HEK293 (cell line): ENCODE results near the gene STARD8.

ENCODE experiments used
- AEBP2 ChIP-seq: fragments of 450-650 bp; formaldehyde crosslinking; IDR thresholded peaks from 2 replicates; pipeline ENCODE4 v1.5.1; 2016; ENCODE audit warnings: missing biosample characterization, missing genetic modification characterization, borderline replicate concordance
- ATF2 ChIP-seq: fragments of 450-650 bp; formaldehyde crosslinking; IDR thresholded peaks from 2 replicates; pipeline ENCODE4 v1.5.1; 2016; ENCODE audit warnings: missing biosample characterization, missing genetic modification characterization, low read depth
- BCL11A ChIP-seq: fragments of 450-650 bp; formaldehyde crosslinking; IDR thresholded peaks from 2 replicates; pipeline ENCODE4 v1.5.1; 2016; ENCODE audit warnings: low read depth, missing biosample characterization, missing genetic modification characterization
- ELK4 ChIP-seq: IDR thresholded peaks from 2 replicates; pipeline ENCODE4 v1.6.1; 2011; ENCODE audit warnings: mild to moderate bottlenecking, low read depth, low read length, borderline replicate concordance
- MYNN ChIP-seq: fragments of 450-650 bp; formaldehyde crosslinking; IDR thresholded peaks from 2 replicates; pipeline ENCODE4 v1.5.1; 2016; ENCODE audit warnings: missing biosample characterization, missing genetic modification characterization, borderline replicate concordance
- REPIN1 ChIP-seq: fragments of 450-650 bp; formaldehyde crosslinking; IDR thresholded peaks from 2 replicates; pipeline ENCODE4 v1.5.1; 2017; ENCODE audit warnings: missing biosample characterization, missing genetic modification characterization, low read depth
- SETDB1 ChIP-seq: IDR thresholded peaks from one replicate; pipeline ENCODE4 v1.6.1; 2017; ENCODE audit warnings: mild to moderate bottlenecking, low read length, moderate library complexity, mixed read lengths; ENCODE audit not compliant: insufficient read length
- SP2 ChIP-seq: fragments of 450-650 bp; formaldehyde crosslinking; IDR thresholded peaks from 2 replicates; pipeline ENCODE4 v1.5.1; 2016; ENCODE audit warnings: missing biosample characterization, missing genetic modification characterization
- ZBTB17 ChIP-seq: fragments of 450-650 bp; formaldehyde crosslinking; IDR thresholded peaks from 2 replicates; pipeline ENCODE4 v1.5.1; 2016; ENCODE audit warnings: missing biosample characterization, missing genetic modification characterization
- ZBTB20 ChIP-seq: fragments of 450-650 bp; formaldehyde crosslinking; IDR thresholded peaks from 2 replicates; pipeline ENCODE4 v1.5.1; 2016; ENCODE audit warnings: missing biosample characterization, missing genetic modification characterization
- ZBTB8A ChIP-seq: fragments of 450-650 bp; formaldehyde crosslinking; IDR thresholded peaks from 2 replicates; pipeline ENCODE4 v1.5.1; 2016; ENCODE audit warnings: missing biosample characterization, missing genetic modification characterization
- ZNF138 ChIP-seq: fragments of 450-650 bp; formaldehyde crosslinking; IDR thresholded peaks from 2 replicates; pipeline ENCODE4 v1.5.1; 2016; ENCODE audit warnings: missing biosample characterization, missing genetic modification characterization, borderline replicate concordance
- ZNF148 ChIP-seq: fragments of 450-650 bp; formaldehyde crosslinking; IDR thresholded peaks from 2 replicates; pipeline ENCODE4 v1.5.0; 2017; ENCODE audit warnings: missing biosample characterization, missing genetic modification characterization, borderline replicate concordance
- ZNF155 ChIP-seq: fragments of 450-650 bp; formaldehyde crosslinking; IDR thresholded peaks from 2 replicates; pipeline ENCODE4 v1.5.1; 2016; ENCODE audit warnings: missing biosample characterization, missing genetic modification characterization
- ZNF169 ChIP-seq: fragments of 450-650 bp; formaldehyde crosslinking; IDR thresholded peaks from 2 replicates; pipeline ENCODE4 v1.5.1; 2016; ENCODE audit warnings: missing biosample characterization, missing genetic modification characterization
- ZNF174 ChIP-seq: fragments of 450-650 bp; formaldehyde crosslinking; IDR thresholded peaks from 2 replicates; pipeline ENCODE4 v1.5.0; 2017; ENCODE audit warnings: missing biosample characterization, mild to moderate bottlenecking, missing genetic modification characterization
- ZNF335 ChIP-seq: fragments of 450-650 bp; formaldehyde crosslinking; conservative IDR thresholded peaks from 2 replicates; pipeline ENCODE4 v1.5.1; 2016; ENCODE audit warnings: missing biosample characterization, missing genetic modification characterization
- ZNF341 ChIP-seq: fragments of 450-650 bp; formaldehyde crosslinking; IDR thresholded peaks from 2 replicates; pipeline ENCODE4; 2016; ENCODE audit warnings: low read depth, missing biosample characterization, missing genetic modification characterization
- ZNF449 ChIP-seq: fragments of 450-650 bp; formaldehyde crosslinking; IDR thresholded peaks from 2 replicates; pipeline ENCODE4 v1.5.1; 2017; ENCODE audit warnings: missing biosample characterization, mild to moderate bottlenecking, missing genetic modification characterization, moderate library complexity
- ZNF48 ChIP-seq: fragments of 450-650 bp; formaldehyde crosslinking; IDR thresholded peaks from 2 replicates; pipeline ENCODE4 v1.5.1; 2016; ENCODE audit warnings: missing biosample characterization, missing genetic modification characterization
- ZNF510 ChIP-seq: fragments of 450-650 bp; formaldehyde crosslinking; IDR thresholded peaks from 2 replicates; pipeline ENCODE4 v1.5.1; 2018; ENCODE audit warnings: mild to moderate bottlenecking, missing genetic modification characterization, missing biosample characterization; ENCODE audit not compliant: insufficient replicate concordance
- ZNF561 ChIP-seq: fragments of 450-650 bp; IDR thresholded peaks from 2 replicates; pipeline ENCODE4 v1.5.1; 2018; ENCODE audit warnings: missing biosample characterization, missing genetic modification characterization, borderline replicate concordance
- ZNF629 ChIP-seq: fragments of 450-650 bp; formaldehyde crosslinking; IDR thresholded peaks from 2 replicates; pipeline ENCODE4 v1.5.1; 2017; ENCODE audit warnings: missing biosample characterization, missing genetic modification characterization
- ZNF660 ChIP-seq: fragments of 450-650 bp; IDR thresholded peaks from 2 replicates; pipeline ENCODE4 v1.5.1; 2018; ENCODE audit warnings: missing biosample characterization, mild to moderate bottlenecking, missing genetic modification characterization
- ZNF701 ChIP-seq: fragments of 450-650 bp; formaldehyde crosslinking; IDR thresholded peaks from 2 replicates; pipeline ENCODE4 v1.5.1; 2016; ENCODE audit warnings: missing biosample characterization, missing genetic modification characterization
- ZSCAN16 ChIP-seq: fragments of 450-650 bp; formaldehyde crosslinking; IDR thresholded peaks from 2 replicates; pipeline ENCODE4 v1.5.1; 2016; ENCODE audit warnings: missing biosample characterization, missing genetic modification characterization
- TF ChIP-seq, protein P1 (sequence below): fragments of 450-650 bp; formaldehyde crosslinking; IDR thresholded peaks from 2 replicates; pipeline ENCODE4 v1.5.1; 2016; ENCODE audit warnings: missing biosample characterization, missing genetic modification characterization, low read depth
- TF ChIP-seq, protein P2 (sequence below): fragments of 450-650 bp; formaldehyde crosslinking; IDR thresholded peaks from 2 replicates; pipeline ENCODE4 v1.5.1; 2016; ENCODE audit warnings: missing biosample characterization, missing genetic modification characterization

STARD8 gene

GRCh38 chrX:68647156-68647957 lies at the start of gene STARD8 (continued):
- TF ChIP-seq, protein P1, sequence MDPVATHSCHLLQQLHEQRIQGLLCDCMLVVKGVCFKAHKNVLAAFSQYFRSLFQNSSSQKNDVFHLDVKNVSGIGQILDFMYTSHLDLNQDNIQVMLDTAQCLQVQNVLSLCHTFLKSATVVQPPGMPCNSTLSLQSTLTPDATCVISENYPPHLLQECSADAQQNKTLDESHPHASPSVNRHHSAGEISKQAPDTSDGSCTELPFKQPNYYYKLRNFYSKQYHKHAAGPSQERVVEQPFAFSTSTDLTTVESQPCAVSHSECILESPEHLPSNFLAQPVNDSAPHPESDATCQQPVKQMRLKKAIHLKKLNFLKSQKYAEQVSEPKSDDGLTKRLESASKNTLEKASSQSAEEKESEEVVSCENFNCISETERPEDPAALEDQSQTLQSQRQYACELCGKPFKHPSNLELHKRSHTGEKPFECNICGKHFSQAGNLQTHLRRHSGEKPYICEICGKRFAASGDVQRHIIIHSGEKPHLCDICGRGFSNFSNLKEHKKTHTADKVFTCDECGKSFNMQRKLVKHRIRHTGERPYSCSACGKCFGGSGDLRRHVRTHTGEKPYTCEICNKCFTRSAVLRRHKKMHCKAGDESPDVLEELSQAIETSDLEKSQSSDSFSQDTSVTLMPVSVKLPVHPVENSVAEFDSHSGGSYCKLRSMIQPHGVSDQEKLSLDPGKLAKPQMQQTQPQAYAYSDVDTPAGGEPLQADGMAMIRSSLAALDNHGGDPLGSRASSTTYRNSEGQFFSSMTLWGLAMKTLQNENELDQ: no peak
- no peak for TF ChIP-seq ZNF169 (tag by site-specific recombination)
- no peak for TF ChIP-seq ELK4
- TF ChIP-seq ZNF561 (tag by site-specific recombination): no peak
- peak; percentile 89 for TF ChIP-seq SP2
- peak; percentile 95 for TF ChIP-seq ZBTB20 (tag by site-specific recombination)
- TF ChIP-seq, protein P2, sequence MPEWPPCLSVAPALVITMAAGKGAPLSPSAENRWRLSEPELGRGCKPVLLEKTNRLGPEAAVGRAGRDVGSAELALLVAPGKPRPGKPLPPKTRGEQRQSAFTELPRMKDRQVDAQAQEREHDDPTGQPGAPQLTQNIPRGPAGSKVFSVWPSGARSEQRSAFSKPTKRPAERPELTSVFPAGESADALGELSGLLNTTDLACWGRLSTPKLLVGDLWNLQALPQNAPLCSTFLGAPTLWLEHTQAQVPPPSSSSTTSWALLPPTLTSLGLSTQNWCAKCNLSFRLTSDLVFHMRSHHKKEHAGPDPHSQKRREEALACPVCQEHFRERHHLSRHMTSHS (tag by site-specific recombination): no peak
- TF ChIP-seq ZNF335 (tag by site-specific recombination): peak; percentile 36
- TF ChIP-seq ZBTB8A (tag by site-specific recombination): peak; percentile 83
- no peak for TF ChIP-seq ZNF629 (tag by site-specific recombination)
- no peak for TF ChIP-seq ZBTB17 (tag by site-specific recombination)
- TF ChIP-seq ZNF660 (tag by site-specific recombination): no peak
- no peak for TF ChIP-seq ZNF510
- TF ChIP-seq SETDB1: no peak
- no peak for TF ChIP-seq ZSCAN16
- TF ChIP-seq ZNF138 (tag by site-specific recombination): no peak
- TF ChIP-seq ZNF449 (tag by site-specific recombination): peak; percentile 38; the same call in 1 of the 2 replicates
- no peak for TF ChIP-seq BCL11A (tag by site-specific recombination)
- no peak for TF ChIP-seq MYNN (tag by site-specific recombination)
- TF ChIP-seq AEBP2: no peak
- TF ChIP-seq ZNF701 (tag by site-specific recombination): no peak
- no peak for TF ChIP-seq ZNF148 (tag by site-specific recombination)
- TF ChIP-seq ZNF174 (tag by site-specific recombination): no peak
- peak; percentile 95 for TF ChIP-seq ZNF341 (tag by site-specific recombination)
- TF ChIP-seq ZNF48 (tag by site-specific recombination): no peak
- no peak for TF ChIP-seq ZNF155 (tag by site-specific recombination)
- TF ChIP-seq REPIN1 (tag by site-specific recombination): no peak
- TF ChIP-seq ATF2 (tag by site-specific recombination): no peak
